ENCODE measurements around the gene CALHM3.

DNA sequence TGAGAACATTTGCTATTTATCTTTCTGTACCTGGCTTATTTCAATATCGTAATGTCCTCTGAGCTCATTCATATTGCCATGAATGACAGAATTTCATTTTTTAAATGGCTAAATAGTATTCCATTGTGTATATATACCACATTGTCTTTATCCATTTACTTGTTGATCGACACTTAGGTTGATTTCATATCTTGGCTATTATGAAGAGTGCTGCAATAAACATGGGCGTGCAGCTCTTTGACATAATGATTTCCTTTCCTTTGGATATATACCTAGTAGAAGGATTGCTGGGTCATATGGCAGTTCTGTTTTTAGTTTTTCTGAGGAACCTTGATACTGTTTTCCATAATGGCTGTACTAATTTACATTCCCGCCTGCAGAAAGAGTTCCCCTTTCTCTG, 44.6 kb upstream of the CALHM3 start:
- TF ChIP-seq CTCF (IDR thresholded peaks at IDR 0.05; ENCODE audit: poor library complexity, severe bottlenecking): no peak
- no peak for TF ChIP-seq EP300 (conservative IDR thresholded peaks at IDR 0.05; ENCODE audit: poor library complexity, severe bottlenecking)
- TF ChIP-seq TAF1 (IDR thresholded peaks at IDR 0.05; ENCODE audit: low read depth): no peak
